Stimulated activated CD4-positive, alpha-beta T cell treated with anti-CD3 and anti-CD28 coated beads, Interleukin-12 subunit alpha, Interleukin-12 subunit beta, amount 100 ng/mL, for 24 hours (primary cell): ENCODE results near the gene KRTAP12-1.
"Not testable (repeated sequence)": the region's sequence is repeated elsewhere in the genome, so short reads cannot be mapped to it uniquely, and the experiment has no call there.

Experiments used
- DNase-seq, 2 experiments: peaks; one replicate each; pipeline ENCODE4 v3.0.0-alpha.2; 2020; ENCODE audit warnings: low read depth in 2 of 2

Gene KRTAP12-1

DNA sequence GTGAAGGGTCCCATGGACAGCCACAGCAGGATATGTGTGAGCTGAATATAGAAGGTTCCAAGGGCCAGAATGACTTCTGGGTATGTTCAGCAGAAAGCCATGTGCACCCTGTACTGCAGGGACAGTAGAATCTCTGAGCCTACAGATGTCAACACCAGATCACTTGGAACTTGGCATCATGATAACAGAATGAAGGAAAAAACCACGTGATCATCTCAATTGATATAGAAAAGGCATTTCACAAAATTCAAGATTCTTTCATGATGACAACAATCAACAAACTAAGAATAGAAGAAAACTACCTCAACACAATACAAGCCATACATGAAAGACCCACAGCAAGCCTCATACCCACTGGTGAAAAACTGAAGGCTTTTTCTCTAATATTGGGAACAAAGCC lies 14.4 kb downstream of the KRTAP12-1 start:
- DNase-seq: no peak

DNA sequence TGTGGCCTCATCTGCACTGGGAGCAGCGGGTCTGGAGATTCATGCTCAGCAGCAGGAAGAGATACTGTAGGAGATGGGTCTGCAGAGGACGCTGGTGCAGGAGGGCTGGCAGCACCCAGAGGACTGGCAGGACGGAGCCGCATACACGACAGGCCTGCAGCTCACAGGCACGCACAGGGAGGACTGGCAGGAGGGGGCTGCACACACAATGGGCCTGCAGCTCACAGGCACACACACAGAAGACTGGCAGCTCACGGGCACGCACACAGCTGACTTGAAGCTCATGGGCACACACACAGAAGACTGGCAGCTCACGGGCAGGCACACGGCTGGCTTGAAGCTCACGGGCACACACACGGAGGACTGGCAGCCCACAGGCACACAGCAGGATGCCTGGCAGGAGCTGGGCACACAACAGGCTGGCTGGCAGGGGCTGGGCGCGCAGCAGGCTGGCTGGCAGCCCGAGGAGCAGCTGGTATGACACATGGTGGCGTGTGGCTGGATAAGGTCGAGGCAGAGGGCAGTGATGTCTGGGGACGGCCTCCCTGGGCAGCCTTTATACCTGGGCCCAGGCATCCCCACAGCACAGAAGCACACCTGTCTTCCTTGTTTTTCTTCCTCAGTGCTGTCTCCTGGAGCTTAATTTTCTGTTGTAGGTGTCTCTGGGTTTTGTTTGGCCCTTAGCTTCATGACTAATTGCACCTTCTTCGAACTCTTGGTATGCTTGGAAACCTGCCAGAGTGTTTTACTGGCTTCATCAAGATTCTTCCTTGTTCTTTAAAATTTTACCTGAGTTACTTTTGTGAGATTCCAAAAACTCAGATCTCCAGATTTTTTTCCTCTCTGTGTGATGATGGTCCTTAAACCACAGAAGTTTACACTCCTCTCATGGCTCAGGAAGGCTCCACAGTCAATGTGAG lies 15.3 kb downstream of the KRTAP12-1 start, which contains the start of gene KRTAP12-2:
Gene KRTAP12-2 (minus strand): TSS at position 527 of the 920 bp plus-strand sequence. CDS start 41 bp downstream, at position 486.
- DNase-seq: no peak

GRCh38 chr21:44664691-44665090 lies 17.3 kb downstream of the KRTAP12-1 start:
- DNase-seq: no peak

DNA sequence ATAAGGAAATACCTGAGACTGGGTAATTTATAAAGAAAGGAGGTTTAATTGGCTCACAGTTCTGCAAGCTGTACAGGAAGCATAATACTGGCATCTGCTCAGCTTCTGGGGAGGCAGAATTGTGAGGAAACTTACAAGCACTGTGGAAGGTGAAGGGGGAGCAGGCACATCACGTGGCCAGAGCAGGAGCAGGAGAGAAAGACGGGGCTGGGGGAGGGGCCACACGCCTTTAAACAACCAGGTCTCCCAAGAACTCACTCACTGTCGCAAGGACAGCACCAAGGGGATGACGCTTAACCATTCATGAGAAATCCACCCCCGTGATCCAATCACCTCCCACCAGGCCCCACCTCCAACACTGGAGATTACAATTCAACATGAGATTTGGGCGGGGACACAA lies 20.4 kb downstream of the KRTAP12-1 start:
- not testable (repeated sequence) for DNase-seq

GRCh38 chr21:44658913-44659595 lies 22.9 kb downstream of the KRTAP12-1 start:
- no peak for DNase-seq

- no peak for DNase-seq
Measured at GRCh38 chr21:44658541-44658910, 23.4 kb downstream of the KRTAP12-1 start.

DNA sequence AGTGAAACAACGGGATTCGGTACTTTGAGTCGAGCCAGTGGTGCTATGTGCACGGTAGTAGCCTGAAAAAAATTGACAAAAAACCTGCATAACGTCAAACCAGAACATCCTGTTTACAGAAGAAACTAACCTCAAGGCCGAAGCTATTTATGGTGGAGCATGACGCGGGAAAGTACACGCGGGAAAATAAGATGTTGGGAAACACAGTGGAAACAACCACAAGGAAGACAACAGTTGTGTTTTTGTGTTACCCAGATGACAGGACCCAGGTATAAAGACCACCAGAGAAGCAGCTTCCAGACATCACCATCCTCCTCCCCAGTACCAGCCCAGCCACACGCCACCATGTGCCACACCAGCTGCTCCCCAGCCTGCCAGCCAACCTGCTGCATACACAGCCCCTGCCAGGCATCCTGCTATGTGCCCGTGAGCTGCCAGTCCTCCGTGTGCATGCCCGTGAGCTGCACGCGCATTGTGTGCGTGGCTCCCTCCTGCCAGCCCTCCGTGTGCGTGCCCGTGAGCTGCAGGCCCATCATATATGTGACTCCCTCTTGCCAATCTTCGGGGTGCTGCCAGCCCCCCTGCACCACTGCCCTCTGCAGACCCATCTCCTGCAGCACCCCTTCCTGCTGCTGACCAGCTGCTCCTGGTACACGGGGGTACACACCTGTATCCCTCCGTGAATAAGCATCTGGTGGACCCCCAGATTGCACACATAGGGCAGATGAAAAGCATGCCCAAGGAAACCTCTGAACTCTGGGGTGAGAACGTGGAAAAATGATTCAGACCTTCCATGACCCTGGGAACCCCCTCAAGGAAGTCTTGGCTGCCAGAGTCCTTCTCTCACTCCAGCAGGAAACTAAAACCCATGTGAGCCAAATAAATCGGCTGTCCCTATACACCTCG lies 24.1 kb downstream of the KRTAP12-1 start, which contains the start of gene KRTAP12-3:
Gene KRTAP12-3 (plus strand): TSS at position 298 of the 906 bp plus-strand sequence. CDS start 48 bp downstream, at position 346.
- no peak for DNase-seq

DNA sequence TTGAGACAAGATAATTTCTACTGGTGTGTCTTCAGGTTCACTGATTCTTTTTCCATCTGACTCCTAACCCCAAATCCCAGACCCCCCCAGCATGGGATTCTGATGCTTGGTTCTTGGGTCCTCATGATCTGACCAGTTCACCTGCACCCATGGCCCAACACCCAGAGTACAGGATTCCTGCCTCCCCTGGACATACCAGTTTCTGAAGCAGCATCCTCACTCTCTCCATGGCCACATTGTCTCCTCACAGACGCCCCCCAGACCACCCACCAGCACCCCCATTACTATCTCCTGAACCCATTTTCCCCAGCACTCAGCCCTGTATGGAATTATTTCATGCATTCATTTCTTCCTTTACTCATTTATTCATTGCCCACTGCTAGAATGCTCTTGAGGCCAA lies 25.1 kb downstream of the KRTAP12-1 start:
- DNase-seq: no peak

DNA sequence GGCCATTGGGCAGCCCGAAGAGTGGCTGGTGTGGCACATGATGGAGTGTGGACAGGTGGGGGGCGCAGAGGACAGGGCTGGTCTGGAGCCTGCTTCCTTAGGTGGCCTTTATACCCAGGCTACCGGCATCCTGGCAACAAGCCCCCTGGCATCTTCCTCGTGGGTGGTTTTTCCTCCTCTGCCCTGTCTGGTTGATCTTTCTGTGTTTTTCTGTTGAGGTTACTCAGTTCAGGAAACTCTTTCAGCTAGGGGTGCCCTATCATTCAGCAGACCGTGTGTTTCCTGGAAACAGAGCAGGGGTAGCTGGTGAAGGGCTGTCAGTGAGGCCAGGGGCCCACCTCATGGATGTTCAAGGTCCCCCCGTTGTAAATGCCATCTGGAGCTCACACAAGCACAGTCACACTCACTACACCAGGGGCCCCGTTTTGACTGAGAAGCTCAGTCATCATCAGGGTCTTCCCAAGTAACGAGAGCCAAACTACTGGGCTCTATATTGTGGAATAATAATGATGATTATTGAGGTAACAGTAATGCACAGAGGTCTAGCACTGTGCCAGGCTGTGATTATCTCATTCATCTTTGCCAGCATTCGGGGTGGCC lies 27.3 kb downstream of the KRTAP12-1 start, which contains the start of gene KRTAP12-4:
Gene KRTAP12-4 (minus strand): TSS at position 84 of the 600 bp plus-strand sequence. CDS start 45 bp downstream, at position 39.
- no peak for DNase-seq

- DNase-seq: no peak
Measured at GRCh38 chr21:44653656-44654575, 28.0 kb downstream of the KRTAP12-1 start.

DNA sequence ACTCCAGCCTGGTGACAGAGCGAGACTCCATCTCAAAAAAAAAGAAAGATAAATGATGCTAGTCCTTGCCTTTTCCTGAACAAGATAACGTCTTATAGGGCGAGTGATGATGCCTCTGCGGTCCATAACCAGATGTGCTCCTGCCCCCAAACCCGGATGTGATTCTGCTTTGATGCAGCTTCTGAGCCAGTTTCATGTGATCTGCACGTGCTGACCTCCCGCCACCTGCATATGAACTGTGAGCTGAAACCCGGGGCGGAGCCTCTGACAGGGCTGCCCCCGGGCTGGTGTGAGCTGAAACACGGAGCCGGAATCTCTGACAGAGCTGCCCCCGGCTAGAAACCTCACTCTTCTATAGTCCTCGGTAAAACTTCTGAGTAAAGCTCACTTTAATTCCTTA lies 28.8 kb downstream of the KRTAP12-1 start:
- no peak for DNase-seq

DNA sequence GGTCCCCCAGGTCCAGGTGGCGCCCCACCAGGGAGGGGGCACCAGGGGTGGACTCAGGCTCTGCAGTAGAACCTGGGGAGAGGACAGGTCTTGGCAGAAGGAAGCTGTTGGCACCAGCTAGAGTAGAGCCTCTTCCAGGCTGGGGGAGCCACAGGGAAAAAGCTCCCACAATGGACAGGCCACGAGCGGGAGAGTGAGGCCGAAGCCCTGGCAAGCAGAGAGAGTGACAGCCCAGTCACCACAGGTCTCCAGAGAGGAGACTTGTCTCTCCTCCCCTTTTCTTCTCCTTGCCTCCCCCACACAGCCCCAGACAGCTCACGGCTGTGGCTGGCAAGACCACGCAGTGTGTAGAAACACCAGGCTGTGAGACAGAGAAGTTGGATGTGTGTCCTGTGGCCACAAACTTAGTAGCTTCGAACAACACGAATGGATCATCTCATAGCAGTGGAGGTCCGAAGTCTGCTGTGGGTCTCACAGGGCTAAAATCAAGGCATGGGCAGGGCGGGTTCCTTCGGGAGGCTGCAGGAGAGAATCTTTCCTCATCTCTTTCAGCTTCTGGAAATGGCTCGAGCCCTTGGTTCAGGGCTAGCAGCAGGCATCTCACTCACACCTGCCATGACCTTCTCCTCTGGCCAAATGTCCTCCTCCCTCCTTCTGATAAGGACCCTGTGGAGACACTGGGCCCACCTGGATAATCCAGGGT lies 30.8 kb downstream of the KRTAP12-1 start:
- DNase-seq: no peak

DNA sequence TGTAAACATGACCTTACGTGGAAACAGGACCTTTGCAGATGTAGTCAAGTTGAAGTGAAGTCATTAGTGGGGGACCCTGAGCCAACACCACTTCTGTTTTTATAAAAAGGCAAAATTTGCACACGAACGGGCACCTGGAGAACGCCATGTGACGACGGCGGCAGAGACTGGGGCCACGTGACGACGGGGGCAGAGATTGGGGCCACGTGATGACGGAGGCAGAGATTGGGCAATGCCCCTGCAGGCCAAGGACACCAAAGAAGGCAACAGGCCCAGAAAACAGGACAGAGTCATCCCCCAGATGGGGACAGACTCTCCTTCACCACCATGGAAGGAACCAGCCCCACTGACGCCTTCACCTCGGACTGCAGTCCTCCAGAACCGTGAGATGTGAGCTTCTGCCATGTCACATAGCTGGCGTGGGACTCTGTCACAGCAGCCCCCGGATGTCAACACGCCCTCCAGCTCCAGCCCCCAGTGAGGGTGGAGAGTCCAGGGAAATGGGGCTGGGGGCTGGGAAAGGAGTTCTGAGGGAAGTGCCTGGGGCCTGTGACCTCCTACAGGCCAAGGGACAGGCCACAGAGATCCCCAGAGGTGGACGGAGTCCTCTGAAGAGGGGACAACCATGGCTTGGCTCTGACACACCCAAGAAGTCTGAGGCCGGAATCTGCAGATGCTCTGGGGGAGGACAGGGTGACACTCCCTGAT lies 31.5 kb downstream of the KRTAP12-1 start:
- no peak for DNase-seq

DNA sequence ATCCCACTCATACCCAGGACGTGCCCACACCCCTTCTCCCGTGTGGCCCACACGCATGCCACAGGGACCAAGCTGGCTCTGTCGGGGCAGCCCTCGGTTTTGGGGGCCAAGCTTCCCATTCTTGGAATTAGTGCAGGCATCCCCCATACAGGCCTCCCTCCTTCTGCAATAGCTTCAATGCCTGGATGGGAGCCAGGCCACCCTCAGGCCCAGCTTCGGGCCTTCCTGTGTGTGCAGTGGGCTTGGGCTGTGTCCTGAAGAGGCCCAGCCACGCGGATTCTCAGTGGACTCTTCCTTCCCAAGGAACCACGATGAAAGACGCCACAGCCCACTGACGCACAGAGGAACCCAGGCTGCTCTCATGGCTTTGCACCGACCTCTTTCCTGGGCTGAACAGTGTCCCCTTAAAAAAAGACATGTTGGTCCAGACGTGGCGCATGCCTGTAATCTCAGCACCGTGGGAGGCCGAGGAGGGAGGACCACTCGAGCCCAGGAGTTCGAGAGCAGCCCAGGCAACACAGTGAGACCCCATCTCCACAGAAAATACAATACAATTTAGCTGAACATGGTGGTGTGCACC lies 32.4 kb downstream of the KRTAP12-1 start:
- DNase-seq: no peak

DNA sequence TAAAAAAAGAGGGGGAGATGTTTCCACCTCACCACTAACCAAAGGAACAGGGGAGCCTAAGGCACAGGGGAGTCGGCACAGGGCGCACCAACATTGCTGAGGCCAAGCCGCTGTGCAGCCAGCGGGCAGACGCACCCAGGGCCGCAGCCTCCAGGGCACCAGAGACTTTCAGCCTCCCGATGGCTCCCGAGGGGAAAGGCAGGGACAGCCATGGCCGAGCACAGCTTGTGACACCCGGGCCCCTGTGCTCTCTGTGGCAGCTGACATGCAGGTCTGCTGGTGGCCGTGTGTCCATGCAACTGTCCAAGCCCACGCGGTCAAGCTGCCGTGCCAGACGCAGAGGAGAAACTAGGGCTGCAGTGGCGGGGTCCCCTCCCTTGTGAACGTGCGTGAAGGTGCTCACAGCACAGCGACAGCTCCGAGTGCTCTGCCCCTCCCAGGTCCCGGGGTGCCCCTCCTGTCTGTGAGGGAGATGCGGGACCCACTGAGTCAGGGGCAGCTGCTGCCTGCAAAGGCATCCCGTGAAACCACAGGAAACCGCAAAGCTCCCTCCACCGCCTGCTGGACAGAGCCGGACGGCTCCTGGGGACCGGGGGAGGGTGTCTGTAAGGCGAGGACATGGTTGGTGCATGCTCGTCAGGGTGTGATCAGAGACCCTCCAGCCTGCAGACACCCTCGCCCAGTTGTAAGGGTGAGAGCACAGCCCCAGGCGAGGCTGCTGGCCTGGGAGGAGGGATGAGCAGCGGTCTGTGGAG lies 33.2 kb downstream of the KRTAP12-1 start:
- no peak for DNase-seq

GRCh38 chr21:44647222-44647552 lies 34.8 kb downstream of the KRTAP12-1 start:
- no peak for DNase-seq

- DNase-seq: not testable (repeated sequence)
Measured at GRCh38 chr21:44646366-44647221, 35.4 kb downstream of the KRTAP12-1 start, which contains the start of gene KRTAP10-11. KRTAP10-11 (plus strand) TSS chr21:44646414; CDS start chr21:44646459, 45 bp downstream.
